Right cardiac atrium (tissue), 5 donors: ENCODE results near the gene FAM3D. TPM values are rescaled to one million over a fixed set of nuclear protein-coding genes. Genes with fewer than 3 reads are reported as not detected.
A peak's percentile ranks its signal among the peaks of the same experiment; 100 is the strongest.

Experiments
- ATAC-seq, 2 donors: fragments of 200-7000 bp; cut with Tn5 transposase; one replicate each; pipeline versions ENCODE4 v1.8.0 to v1.9.1; 2020; ENCODE audit warnings: moderate library complexity in 2 of 2, mild to moderate bottlenecking in 1 of 2
- DNase-seq, 3 donors: peaks; one replicate each; pipeline ENCODE4 v3.0.0-alpha.2; 2020
- H3K27ac ChIP-seq: one replicate; pipeline ENCODE4 v1.5.1; 2013; ENCODE audit warnings: mild to moderate bottlenecking, low read length, control low read depth, moderate library complexity
- H3K27me3 ChIP-seq: one replicate; pipeline ENCODE4 v1.6.1; 2013; ENCODE audit not compliant: control insufficient read depth, insufficient read depth
- H3K4me1 ChIP-seq: one replicate; pipeline ENCODE4 v1.6.1; 2013; ENCODE audit warnings: low read length; ENCODE audit not compliant: control insufficient read depth, insufficient read depth
- H3K4me3 ChIP-seq: one replicate; pipeline ENCODE4 v1.5.1; 2013; ENCODE audit warnings: low read length, control low read depth
- H3K9me3 ChIP-seq: one replicate; pipeline ENCODE4 v1.6.1; 2013; ENCODE audit warnings: low read length; ENCODE audit not compliant: control insufficient read depth
- WGBS: extraction: QIAGEN DNeasy Blood & Tissue Kit; methylation state at CpG from one replicate; pipeline ENCODE4 v1.1.7; 2013; 5-methylcytosine and 5-hydroxymethylcytosine counted together
- intact Hi-C, 4 donors: fragments of 100-400 bp; cut with DNase I; formaldehyde crosslinking; loops; one replicate each; pipeline versions ENCODE4 v1.11.0 to v1.14.0; 2022 to 2023
- polyA plus RNA-seq: library from polyadenylated mRNA; stranded (reverse); fragments of 200-250 nt; gene quantifications from one replicate; pipeline ENCODE4 v1.2.3, GENCODE V29; 2013
- total RNA-seq, 4 donors: library from RNA; stranded (reverse); fragmentation: NEBNext Ultra II Directional; extraction: Animal tissue kit (Norgen Biotek cat#: 25700); gene quantifications; one replicate each; pipeline ENCODE4 v1.2.1, GENCODE V29; 2021
- donor health status: healthy with polysubstance abuse.
- donor health status: DM: no; HTN: yes; CAD: no.
- donor health status: DM: no; HTN: no; CAD: no.
- donor health status: DM: no; HTN: yes; CAD: no; lungs with severe emphysema.
- donor health status: DM: yes; HTN: yes; CAD: no.

FAM3D gene
- total and polyA plus RNA-seq, 5 donors = 0.14 to 0.37 (median 0.28) TPM

DNA sequence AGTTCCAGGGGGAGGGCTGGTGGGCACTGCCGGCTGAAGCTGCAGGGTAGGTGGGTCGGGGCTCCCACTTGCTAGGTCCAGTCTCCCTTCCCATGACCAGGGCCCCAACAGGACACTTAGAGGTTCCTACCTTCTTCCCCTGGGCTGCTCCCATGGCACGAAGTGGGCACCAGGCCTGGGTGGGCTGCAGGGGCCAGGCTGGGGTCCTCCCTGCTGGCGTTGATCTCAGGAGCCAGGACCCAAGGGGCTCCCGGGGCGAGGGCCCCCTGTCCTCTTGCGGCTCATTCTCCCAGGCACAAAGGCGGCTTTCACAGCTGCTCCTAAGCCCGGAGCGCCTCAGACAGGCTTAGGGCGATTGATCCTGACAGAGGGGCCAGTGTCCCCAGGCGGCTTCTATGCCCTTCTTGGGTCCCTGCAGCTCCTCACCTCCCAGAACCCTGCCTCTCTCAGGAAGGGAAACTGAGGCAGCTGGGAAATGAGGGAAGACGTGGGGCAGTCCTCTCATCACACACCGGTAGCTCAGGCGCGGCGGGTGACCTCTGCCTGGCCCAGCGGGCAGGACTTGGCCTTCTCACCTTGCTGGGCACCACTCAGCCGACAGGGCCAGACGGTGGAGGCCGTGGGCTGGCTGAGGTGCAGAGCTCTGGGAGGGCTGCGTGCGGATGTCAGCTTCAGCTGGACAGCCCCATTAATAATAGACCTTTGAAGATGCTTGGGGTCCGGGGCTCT, 39.6 kb downstream of the FAM3D start:
- Histone ChIP-seq H3K9me3 (no peaks in the 10 kb centered on the region), H3K27me3 (no peaks in the 10 kb centered on the region), H3K4me1 (peaks cover 21% of the 10 kb centered on the region), H3K27ac (peak overlapping the region; percentile 45), H3K4me3 (no peak overlapping the region)
- 76% methylated on average over 24 of the region's 24 CpGs for WGBS
- no peak for DNase-seq
- no peak for ATAC-seq
- intact Hi-C loops = loop anchor here in 1 of 4 donors (5.0 kb wide), 1 partner anchor 40 kb away; no protein-coding TSS in a partner anchor

DNA sequence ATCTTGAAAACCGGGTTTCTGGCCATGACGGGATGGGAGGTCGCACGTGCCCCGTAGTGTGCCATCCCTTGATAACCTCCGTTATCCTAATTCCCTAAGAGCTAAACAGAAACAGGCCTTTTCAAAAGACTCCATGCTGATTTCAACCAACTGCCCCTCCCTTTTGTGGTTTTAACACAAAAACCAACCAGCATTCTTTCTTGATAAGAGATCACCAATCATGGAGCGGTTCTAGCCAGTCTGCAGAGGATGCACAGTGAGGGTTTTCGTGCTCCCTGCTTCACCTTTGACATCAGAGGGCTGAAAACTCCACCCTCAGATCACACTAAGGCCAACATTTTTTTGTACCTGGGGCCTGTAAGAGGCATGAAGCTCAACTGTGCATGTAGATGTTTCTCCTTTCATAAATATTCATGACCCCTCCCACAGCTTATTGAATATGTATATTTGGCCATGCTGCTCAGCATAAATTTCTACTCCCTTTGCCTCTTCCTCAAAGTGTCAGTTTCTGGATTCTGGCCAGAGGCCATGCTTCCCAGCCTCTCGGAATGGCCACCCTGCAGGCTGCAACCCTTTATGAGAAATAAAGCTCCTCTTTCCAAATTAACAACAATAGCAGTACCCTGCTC, 41.3 kb downstream of the FAM3D start:
- Histone ChIP-seq H3K27me3 (no peaks in the 10 kb centered on the region), H3K9me3 (no peaks in the 10 kb centered on the region), H3K4me3 (no peak overlapping the region), H3K4me1 (peaks cover 26% of the 10 kb centered on the region), H3K27ac (no peak overlapping the region)
- ATAC-seq (no peak), DNase-seq (no peak)
- 87% methylated on average over 9 of the region's 9 CpGs for WGBS
- intact Hi-C loops = loop anchor here in 1 of 4 donors (5.0 kb wide), 1 partner anchor 38 kb away; no protein-coding TSS in a partner anchor

DNA sequence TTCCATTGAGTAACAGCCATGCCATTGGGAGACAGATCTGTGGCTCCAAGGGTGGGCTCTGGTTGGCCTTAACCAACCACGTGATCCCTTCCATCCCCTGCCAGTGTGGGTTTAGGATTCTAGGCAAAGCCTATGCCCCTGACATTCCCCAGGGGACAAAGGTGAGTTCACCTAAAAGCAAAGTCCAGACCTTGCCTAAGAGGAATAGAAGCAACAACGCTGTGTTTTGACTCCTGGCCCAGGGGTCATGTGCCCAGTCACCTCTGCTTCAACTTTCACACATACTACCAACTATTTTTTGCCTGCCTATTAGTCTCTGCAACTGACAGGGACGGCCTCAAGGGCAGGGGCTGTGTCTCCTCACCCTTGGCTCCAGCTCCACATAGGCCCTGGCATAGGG, 42.0 kb downstream of the FAM3D start:
- Histone ChIP-seq H3K4me3 (no peak overlapping the region), H3K9me3 (no peaks in the 10 kb centered on the region), H3K4me1 (peaks cover 29% of the 10 kb centered on the region), H3K27me3 (no peaks in the 10 kb centered on the region), H3K27ac (no peak overlapping the region)
- ATAC-seq (no peak), DNase-seq (no peak)
- WGBS = 76% methylated on average over 3 of the region's 3 CpGs
- intact Hi-C loops = no loop called here

DNA sequence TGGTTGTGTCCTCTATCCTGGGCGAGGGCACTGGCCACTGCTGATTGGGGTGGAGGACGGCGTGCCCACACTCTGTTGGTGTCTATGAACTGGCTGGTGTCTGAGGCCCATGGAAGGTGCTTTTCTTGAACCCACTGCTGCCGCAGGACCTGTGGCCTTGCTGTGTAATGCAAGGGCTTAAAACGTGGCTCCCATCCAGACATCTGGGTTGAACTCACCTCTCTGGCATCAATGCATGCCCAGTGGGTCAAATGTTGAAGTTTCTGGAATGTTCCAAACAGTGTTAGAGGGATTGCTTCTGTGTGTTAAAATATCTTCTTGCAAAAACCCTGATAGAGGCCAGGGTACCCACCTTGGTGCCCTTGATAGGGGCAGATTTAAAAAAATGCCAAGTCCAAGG, 42.6 kb downstream of the FAM3D start:
- intact Hi-C loops = no loop called here
- WGBS = 83% methylated on average over 5 of the region's 5 CpGs

DNA sequence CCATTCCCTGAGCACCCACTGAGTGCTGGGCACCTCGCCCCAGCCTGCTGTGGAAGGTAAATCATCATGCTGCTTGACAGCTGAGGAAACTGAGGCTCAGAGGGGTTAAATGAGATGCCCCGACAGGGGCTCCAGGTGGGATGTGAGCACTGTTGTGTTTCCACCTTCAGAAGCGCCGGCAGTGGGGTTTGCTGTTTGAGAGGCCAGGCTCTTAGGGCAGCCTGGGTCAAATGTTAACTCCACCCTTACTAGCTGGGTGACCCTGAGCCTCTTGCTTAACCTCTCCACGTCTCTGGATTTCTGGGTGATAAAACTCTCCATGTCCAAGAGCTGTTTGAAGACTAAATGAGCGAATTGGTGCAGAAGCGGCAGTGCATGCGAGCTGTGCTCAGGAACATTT, 43.1 kb downstream of the FAM3D start:
- 78% methylated on average over 8 of the region's 8 CpGs for WGBS
- no peak overlapping the region for H3K27ac ChIP-seq

More for the DNA sequence above, 42.6 kb downstream of the FAM3D start:
- H3K4me1 ChIP-seq = peaks cover 27% of the 10 kb centered on the region
- H3K27ac ChIP-seq = no peak overlapping the region
- H3K4me3 ChIP-seq = no peak overlapping the region
- no peaks in the 10 kb centered on the region for H3K9me3 ChIP-seq
- ATAC-seq (no peak), DNase-seq (no peak)
- no peaks in the 10 kb centered on the region for H3K27me3 ChIP-seq

DNA sequence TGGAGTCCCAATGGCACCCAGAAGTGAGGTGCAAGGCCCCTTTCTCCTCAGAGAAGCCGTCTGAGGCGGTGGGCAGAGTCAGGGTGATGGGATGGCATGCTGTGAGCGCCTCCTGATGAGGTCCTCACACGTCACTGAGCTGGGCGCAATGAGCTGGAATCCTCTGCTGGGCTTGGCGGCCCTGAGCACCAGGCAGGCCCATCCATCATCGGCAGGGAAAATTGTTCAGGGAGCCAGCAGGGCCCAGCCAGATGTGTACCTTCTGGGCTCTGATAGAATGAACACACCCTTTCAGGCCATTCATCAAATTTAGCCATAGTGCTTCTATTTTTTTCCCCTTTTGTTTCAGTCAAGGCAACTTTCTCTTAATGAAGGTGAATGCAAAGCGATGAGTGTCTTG, 43.7 kb downstream of the FAM3D start:
- ATAC-seq (no peak), DNase-seq (no peak)
- H3K9me3 ChIP-seq = no peaks in the 10 kb centered on the region
- intact Hi-C loops = no loop called here
- H3K27me3 ChIP-seq = no peaks in the 10 kb centered on the region
- peaks cover 21% of the 10 kb centered on the region for H3K4me1 ChIP-seq
- 94% methylated on average over 8 of the region's 8 CpGs for WGBS
- H3K27ac ChIP-seq = no peak overlapping the region
- no peak overlapping the region for H3K4me3 ChIP-seq

More for the DNA sequence above, 43.1 kb downstream of the FAM3D start:
- ATAC-seq (no peak), DNase-seq (no peak)
- H3K27me3 ChIP-seq = no peaks in the 10 kb centered on the region
- H3K4me1 ChIP-seq = peaks cover 24% of the 10 kb centered on the region
- no peak overlapping the region for H3K4me3 ChIP-seq
- no peaks in the 10 kb centered on the region for H3K9me3 ChIP-seq
- intact Hi-C loops = no loop called here

DNA sequence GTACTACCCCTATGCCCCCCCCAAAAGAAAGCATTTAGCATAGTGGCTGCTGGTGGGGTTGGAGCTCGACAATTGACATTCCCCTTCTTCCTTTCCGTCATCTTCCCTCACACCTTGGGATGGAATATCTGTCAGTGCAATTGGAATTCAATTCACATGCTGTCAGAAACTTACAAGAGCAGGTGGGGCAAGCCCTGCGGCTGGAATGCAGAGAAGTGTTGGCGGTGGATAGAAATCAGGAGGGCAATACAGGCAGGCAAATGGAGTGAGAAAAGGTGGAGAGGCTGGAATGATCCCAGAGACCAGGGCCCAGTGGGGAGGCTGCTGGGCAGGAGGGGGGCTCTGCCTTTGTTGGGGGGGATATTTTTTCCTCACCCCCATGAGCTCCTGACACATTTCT, 44.1 kb downstream of the FAM3D start:
- no peak for ATAC-seq
- H3K27me3 ChIP-seq = no peaks in the 10 kb centered on the region
- H3K4me1 ChIP-seq = peaks cover 17% of the 10 kb centered on the region
- no peaks in the 10 kb centered on the region for H3K9me3 ChIP-seq
- no peak overlapping the region for H3K4me3 ChIP-seq
- 87% methylated on average over 4 of the region's 4 CpGs for WGBS
- no peak overlapping the region for H3K27ac ChIP-seq
- DNase-seq = no peak
- intact Hi-C loops = no loop called here

DNA sequence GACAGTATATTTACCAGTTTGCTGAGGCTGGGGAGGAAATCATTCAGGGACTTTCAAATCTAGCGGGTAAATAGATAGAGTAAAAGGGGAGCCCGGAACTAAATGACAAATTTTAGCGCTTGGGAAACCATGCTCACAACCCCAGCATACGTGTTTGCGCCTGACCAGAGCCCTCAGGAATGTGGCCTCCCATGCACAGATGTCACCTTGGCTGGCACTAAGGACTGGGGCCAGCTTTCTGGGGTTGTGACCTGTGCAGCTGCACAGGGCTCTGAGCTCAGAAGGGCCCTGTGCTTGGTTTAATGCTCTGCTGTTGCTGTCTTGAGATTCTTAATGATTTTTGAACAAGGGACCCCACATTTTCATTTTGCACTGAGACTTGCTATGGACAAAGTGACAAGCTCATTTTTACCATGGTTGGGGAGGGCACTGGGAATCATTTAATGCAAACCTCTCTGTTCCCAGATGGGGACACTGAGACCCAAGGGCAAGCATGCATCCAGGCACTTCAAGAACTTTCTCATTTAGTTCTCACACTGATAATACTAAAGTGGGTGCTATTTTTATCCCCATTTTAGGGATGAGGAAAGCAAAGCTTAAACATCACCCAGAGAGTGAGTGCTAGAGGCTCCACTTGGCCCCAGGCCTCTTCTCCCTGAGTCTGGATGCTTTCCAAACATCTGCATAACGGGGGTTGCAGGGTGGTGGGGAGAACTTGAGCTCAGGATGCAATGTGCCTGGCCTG, 45.3 kb downstream of the FAM3D start:
- Histone ChIP-seq H3K9me3 (no peaks in the 10 kb centered on the region), H3K4me3 (no peak overlapping the region), H3K27me3 (no peaks in the 10 kb centered on the region), H3K27ac (peak overlapping the region; percentile 33), H3K4me1 (peaks cover 11% of the 10 kb centered on the region)
- intact Hi-C loops = no loop called here
- 76% methylated on average over 6 of the region's 6 CpGs for WGBS
- peak in 1 of 2 donors; percentile 30 for ATAC-seq
- DNase-seq = no peak

DNA sequence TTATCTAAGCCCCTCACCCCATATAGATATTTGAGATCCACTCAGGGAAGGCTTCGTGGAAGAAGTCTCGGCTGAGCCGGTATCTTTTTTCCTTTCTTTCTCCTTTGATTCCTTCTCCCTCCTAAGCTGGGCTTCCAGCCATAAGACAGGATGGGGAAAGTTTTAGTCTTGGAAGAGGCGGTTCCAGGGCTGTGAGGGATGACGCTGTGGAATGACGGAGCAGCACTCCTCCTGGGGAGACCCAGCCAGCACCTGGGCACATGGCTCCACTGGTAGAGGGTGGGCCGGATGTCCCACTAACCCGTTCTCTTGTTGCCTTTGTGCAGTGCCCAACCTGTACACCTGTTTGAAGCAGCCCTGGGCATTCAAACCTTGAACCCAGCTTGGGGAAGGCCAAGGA, 46.2 kb downstream of the FAM3D start:
- Histone ChIP-seq H3K9me3 (no peaks in the 10 kb centered on the region), H3K4me3 (no peak overlapping the region), H3K4me1 (peaks cover 11% of the 10 kb centered on the region), H3K27ac (no peak overlapping the region), H3K27me3 (no peaks in the 10 kb centered on the region)
- 83% methylated on average over 8 of the region's 8 CpGs for WGBS
- intact Hi-C loops = no loop called here
- DNase-seq (no peak), ATAC-seq (no peak)

DNA sequence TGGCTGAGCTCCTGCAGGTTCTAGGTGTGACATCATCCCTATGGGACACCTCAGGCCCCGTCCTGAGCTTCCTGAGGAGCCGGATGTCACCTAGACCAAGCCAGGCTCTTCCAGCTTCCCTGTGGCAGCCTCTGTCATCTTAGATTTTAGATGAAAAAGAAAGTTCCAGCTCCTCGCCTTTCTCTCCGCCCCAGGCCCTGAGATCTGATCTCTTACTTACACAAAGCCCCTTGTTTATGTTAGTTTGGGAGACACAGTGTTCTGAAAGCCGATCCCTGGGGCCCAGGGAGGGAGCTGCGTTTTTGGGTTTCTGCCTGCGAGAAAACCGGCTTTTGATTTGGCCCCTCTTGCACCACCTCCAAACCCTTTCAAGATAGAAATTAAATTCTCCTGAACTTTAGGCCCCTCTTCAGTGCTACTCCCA, 49.2 kb downstream of the FAM3D start:
- Histone ChIP-seq H3K27me3 (no peaks in the 10 kb centered on the region), H3K4me3 (no peak overlapping the region), H3K4me1 (peaks cover 20% of the 10 kb centered on the region), H3K27ac (peak overlapping the region; percentile 86), H3K9me3 (no peaks in the 10 kb centered on the region)
- intact Hi-C loops = no loop called here
- DNase-seq (peak in 2 of 3 donors; percentile 56 to 87), ATAC-seq (peak; percentile 22 to 58)
- WGBS = 49% methylated on average over 8 of the region's 8 CpGs
